ENCODE data around the gene OSBPL8. TPM values are rescaled to one million over a fixed set of nuclear protein-coding genes. Genes with fewer than 3 reads are reported as not detected.
A peak's percentile ranks its signal among the peaks of the same experiment; 100 is the strongest.

OSBPL8 gene, protein sequence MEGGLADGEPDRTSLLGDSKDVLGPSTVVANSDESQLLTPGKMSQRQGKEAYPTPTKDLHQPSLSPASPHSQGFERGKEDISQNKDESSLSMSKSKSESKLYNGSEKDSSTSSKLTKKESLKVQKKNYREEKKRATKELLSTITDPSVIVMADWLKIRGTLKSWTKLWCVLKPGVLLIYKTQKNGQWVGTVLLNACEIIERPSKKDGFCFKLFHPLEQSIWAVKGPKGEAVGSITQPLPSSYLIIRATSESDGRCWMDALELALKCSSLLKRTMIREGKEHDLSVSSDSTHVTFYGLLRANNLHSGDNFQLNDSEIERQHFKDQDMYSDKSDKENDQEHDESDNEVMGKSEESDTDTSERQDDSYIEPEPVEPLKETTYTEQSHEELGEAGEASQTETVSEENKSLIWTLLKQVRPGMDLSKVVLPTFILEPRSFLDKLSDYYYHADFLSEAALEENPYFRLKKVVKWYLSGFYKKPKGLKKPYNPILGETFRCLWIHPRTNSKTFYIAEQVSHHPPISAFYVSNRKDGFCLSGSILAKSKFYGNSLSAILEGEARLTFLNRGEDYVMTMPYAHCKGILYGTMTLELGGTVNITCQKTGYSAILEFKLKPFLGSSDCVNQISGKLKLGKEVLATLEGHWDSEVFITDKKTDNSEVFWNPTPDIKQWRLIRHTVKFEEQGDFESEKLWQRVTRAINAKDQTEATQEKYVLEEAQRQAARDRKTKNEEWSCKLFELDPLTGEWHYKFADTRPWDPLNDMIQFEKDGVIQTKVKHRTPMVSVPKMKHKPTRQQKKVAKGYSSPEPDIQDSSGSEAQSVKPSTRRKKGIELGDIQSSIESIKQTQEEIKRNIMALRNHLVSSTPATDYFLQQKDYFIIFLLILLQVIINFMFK
- total RNA-seq, result 100 to 1,000 TPM; 154 to 160 TPM
- polyA plus RNA-seq (2013, experiment 1 of 2), result 84.4 TPM
- polyA plus RNA-seq (2013, experiment 2 of 2), result 75.9 TPM
- total RNA-seq, result 182 to 912 (median 314) reads per million in 172 experiments

DNA sequence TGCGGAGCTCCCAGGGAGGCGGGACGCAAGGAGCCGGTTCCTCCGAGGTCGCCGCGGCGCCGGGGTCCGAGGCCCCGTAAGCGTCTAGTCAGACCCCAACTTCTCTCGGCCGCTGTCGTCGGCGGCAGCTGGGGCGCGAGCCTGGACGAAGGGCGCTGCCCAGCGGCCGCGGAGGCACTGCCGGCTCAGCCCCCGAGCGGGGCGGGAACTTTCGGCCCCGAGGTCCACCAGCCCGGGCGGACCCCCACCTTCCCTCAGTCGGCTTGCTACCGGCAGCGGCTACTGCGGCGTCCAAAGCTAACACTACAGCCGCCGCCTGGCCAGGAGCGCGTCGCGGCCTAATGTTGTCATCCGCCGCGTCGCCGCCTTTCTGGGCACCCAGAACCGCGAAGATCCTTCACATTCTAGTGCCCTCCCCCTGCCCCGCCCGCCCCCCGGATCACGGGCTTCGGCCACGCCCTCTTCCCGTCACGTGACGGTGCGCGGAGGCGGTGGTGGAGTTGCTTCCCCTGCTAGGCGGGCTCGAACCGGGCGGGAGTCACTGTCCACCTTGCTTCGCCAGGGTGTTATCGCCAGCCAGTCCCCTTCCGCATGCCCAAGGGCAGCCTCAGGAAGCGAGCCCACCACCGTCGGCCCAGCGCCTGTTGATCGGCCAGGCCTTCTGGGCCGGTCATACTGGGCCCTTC, at the start of gene OSBPL8:
OSBPL8 (minus strand) TSS at position 372 of the 686 bp plus-strand sequence. CDS start 72,220 bp downstream, outside the sequence.
- peak within 1 kb of the TSS; percentile 85 to 99 for H3K27ac ChIP-seq (ENCODE audit: low read depth in 1 of 2, low read length in 2 of 2)
- H3K36me3 Mint-ChIP-seq (ENCODE audit: low read depth), result peaks cover 38% of the 10 kb centered on the region
- H3K4me3 ChIP-seq (ENCODE audit: low read length), result peak within 1 kb of the TSS; percentile 88
- ATAC-seq (ENCODE audit: poor library complexity) (peak; percentile 58), DNase-seq (peak; percentile 90 to 98 (median 96))
- H3K27me3 ChIP-seq (ENCODE audit: control insufficient read depth in 1 of 2, insufficient read depth in 2 of 2, low read length in 2 of 2), result no peaks in the 10 kb centered on the region
- peak within 1 kb of the TSS; percentile 95 for H3K27ac Mint-ChIP-seq
- ChIA-PET POLR2A (interaction anchor here (0.6 to 3.5 kb wide), 28 partner anchors 8 to 1168 kb away, joined by 3 to 39 read pairs (median 5); partner anchors contain the start of genes BBS10, GLIPR1, GLIPR1L2 and KRR1), CTCF (interaction anchor here (0.6 to 1.5 kb wide), 5 partner anchors 9 to 204 kb away, joined by 3 to 5 read pairs (median 3); partner anchors contain the start of gene ZDHHC17)
- no peaks in the 10 kb centered on the region for H3K27me3 Mint-ChIP-seq
- H3K4me3 Mint-ChIP-seq, result peak within 1 kb of the TSS; percentile 94
- no peaks in the 10 kb centered on the region for H3K9me3 ChIP-seq (ENCODE audit: control insufficient read depth in 1 of 2, insufficient read depth in 1 of 2, low read length in 2 of 2)
- H3K4me1 ChIP-seq (ENCODE audit: insufficient read depth, low read length), result peaks cover 16% of the 10 kb centered on the region
- H3K4me1 Mint-ChIP-seq (ENCODE audit: low read depth), result peaks cover 46% of the 10 kb centered on the region
- TF ChIP-seq, protein P1, sequence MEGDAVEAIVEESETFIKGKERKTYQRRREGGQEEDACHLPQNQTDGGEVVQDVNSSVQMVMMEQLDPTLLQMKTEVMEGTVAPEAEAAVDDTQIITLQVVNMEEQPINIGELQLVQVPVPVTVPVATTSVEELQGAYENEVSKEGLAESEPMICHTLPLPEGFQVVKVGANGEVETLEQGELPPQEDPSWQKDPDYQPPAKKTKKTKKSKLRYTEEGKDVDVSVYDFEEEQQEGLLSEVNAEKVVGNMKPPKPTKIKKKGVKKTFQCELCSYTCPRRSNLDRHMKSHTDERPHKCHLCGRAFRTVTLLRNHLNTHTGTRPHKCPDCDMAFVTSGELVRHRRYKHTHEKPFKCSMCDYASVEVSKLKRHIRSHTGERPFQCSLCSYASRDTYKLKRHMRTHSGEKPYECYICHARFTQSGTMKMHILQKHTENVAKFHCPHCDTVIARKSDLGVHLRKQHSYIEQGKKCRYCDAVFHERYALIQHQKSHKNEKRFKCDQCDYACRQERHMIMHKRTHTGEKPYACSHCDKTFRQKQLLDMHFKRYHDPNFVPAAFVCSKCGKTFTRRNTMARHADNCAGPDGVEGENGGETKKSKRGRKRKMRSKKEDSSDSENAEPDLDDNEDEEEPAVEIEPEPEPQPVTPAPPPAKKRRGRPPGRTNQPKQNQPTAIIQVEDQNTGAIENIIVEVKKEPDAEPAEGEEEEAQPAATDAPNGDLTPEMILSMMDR (IDR thresholded peaks at IDR 0.05), result no peak
- H3K9me3 Mint-ChIP-seq, result no peaks in the 10 kb centered on the region
- intact Hi-C loops (cut with DNase I, micrococcal nuclease), result loop anchor here (2.0 to 10.0 kb wide), 8 partner anchors 37 to 1055 kb away; partner anchors contain the start of genes NAP1L1 (in 2 of the 2), BBS10 (in 1 of the 2) and ZDHHC17 (in 1 of the 2)
- no peaks in the 10 kb centered on the region for H3K36me3 ChIP-seq (ENCODE audit: insufficient read depth, low read length)

DNA sequence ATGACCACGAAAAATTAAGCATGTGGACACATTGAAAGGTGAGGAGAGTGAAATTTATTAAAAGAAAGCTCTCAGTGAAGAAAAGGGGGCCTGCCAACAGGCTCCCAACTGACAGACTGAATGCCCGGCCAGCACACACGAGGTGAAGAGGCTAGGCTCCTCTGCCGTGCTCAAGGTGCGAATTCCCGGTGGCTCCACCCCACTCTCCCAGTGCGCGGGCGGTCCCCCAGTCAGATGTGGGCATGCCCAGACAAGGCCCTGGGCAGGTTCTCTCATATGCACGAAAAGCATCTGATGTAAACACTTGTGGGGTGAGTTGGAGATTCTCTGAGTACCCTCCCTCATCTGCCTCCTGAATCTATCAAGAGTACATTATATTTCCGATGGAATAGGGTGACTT, 48.5 kb upstream of the OSBPL8 start:
- ChIA-PET CTCF (no interaction called here), POLR2A (no interaction called here)
- no peaks in the 10 kb centered on the region for H3K9me3 Mint-ChIP-seq
- no peaks in the 10 kb centered on the region for H3K9me3 ChIP-seq (ENCODE audit: control insufficient read depth in 1 of 2, insufficient read depth in 1 of 2, low read length in 2 of 2)
- intact Hi-C loops (cut with DNase I, micrococcal nuclease), result no loop called here
- DNase-seq (no peak), ATAC-seq (ENCODE audit: poor library complexity) (no peak)
- H3K4me3 ChIP-seq (ENCODE audit: low read length), result no peak overlapping the region
- no peaks in the 10 kb centered on the region for H3K36me3 ChIP-seq (ENCODE audit: insufficient read depth, low read length)
- H3K27me3 ChIP-seq (ENCODE audit: control insufficient read depth in 1 of 2, insufficient read depth in 2 of 2, low read length in 2 of 2), result peaks cover 0 to 4% of the 10 kb centered on the region in 2 experiments
- H3K36me3 Mint-ChIP-seq (ENCODE audit: low read depth), result no peaks in the 10 kb centered on the region
- H3K27ac ChIP-seq (ENCODE audit: low read depth in 1 of 2, low read length in 2 of 2), result no peak overlapping the region
- no peaks in the 10 kb centered on the region for H3K27me3 Mint-ChIP-seq
- no peak overlapping the region for H3K4me3 Mint-ChIP-seq
- no peaks in the 10 kb centered on the region for H3K4me1 ChIP-seq (ENCODE audit: insufficient read depth, low read length)
- TF ChIP-seq, protein P1 (IDR thresholded peaks at IDR 0.05), result no peak
- H3K4me1 Mint-ChIP-seq (ENCODE audit: low read depth), result no peaks in the 10 kb centered on the region
- H3K27ac Mint-ChIP-seq, result no peak overlapping the region

DNA sequence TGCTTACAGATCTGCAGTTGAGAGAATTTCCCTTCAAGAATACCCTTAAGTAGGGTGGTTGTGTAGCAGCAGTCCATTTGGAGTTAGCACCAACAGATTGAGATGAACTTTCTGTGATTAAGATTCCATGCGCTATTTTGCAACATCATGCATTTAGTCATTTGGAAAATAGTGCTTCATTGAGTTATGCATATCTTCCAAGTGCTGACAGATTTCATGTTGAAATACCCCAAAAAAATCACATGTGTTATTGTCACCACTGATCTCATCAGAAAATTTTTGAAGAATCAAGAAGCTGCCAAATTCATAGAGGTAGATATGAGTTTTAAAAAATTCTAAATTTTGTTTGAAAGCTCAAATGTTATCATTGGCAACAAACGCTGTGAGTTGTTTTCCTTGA, 35.5 kb upstream of the OSBPL8 start:
- Histone ChIP-seq H3K36me3 (ENCODE audit: insufficient read depth, low read length) (no peaks in the 10 kb centered on the region), H3K9me3 (ENCODE audit: control insufficient read depth in 1 of 2, insufficient read depth in 1 of 2, low read length in 2 of 2) (no peaks in the 10 kb centered on the region), H3K4me1 (ENCODE audit: insufficient read depth, low read length) (no peaks in the 10 kb centered on the region), H3K4me3 (ENCODE audit: low read length) (no peak overlapping the region), H3K27ac (ENCODE audit: low read depth in 1 of 2, low read length in 2 of 2) (no peak overlapping the region), H3K27me3 (ENCODE audit: control insufficient read depth in 1 of 2, insufficient read depth in 2 of 2, low read length in 2 of 2) (no peaks in the 10 kb centered on the region)
- no peak for ATAC-seq (ENCODE audit: poor library complexity)
- DNase-seq, result no peak
- H3K27me3 Mint-ChIP-seq, result no peaks in the 10 kb centered on the region
- ChIA-PET POLR2A (no interaction called here), CTCF (no interaction called here)
- H3K9me3 Mint-ChIP-seq, result no peaks in the 10 kb centered on the region
- H3K27ac Mint-ChIP-seq, result no peak overlapping the region
- no peak overlapping the region for H3K4me3 Mint-ChIP-seq
- no peaks in the 10 kb centered on the region for H3K36me3 Mint-ChIP-seq (ENCODE audit: low read depth)
- H3K4me1 Mint-ChIP-seq (ENCODE audit: low read depth), result no peaks in the 10 kb centered on the region
- TF ChIP-seq, protein P1 (IDR thresholded peaks at IDR 0.05), result no peak
- intact Hi-C loops (cut with DNase I, micrococcal nuclease), result no loop called here

Measured in CD4-positive, alpha-beta T cell (primary cell).